Fibroblast of the conjunctiva (primary cell): ENCODE measurements around the gene MAP3K7.

ENCODE experiments used
- DNase-seq: peaks from one replicate; pipeline ENCODE4 v3.0.0-alpha.2; 2010; ENCODE audit warnings: low read depth

Gene MAP3K7

DNA sequence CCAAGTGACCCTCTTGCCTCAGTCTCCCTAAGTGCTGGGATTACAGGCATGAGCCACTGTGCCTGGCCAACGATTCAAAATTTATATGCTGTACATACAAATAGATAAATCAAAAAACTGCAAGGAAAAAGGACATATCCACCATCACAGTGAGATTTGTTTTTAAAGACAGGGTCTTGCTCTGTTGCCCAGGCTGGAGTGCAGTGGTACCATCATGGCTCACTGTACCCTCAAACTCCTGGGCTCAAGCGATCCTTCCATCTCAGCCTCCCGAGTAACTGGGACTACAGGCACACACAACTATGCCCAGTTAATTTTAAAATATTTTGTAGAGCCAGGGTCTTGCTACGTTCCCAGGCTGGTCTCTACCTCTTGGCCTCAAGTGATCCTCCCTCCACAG is 61.5 kb downstream of the MAP3K7 start:
- no peak for DNase-seq

DNA sequence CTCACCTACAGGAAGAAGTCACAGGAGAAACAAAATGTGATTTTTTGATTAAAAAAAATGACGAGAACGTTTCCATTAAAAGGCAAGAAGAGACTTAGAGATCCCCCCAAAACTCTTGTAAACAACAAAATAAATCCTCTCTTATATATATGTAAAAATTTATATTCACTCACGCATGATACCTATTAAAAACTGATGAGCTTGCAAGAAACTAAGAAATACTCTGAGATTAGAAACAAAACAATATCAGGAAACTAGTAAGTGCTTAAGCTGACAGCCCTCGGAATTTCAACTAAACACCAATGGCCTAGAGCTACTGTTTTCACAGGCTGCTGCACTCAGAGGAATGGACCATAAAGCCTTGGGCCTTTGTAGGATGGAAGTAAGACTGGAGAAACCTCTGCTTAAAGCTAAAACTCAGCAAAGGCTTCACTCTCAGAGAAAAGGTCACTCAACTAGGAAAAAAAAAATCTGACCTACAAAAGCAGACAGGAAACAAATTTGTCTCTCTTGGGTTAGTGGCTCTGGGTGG is 63.0 kb downstream of the MAP3K7 start:
- no peak for DNase-seq

DNA sequence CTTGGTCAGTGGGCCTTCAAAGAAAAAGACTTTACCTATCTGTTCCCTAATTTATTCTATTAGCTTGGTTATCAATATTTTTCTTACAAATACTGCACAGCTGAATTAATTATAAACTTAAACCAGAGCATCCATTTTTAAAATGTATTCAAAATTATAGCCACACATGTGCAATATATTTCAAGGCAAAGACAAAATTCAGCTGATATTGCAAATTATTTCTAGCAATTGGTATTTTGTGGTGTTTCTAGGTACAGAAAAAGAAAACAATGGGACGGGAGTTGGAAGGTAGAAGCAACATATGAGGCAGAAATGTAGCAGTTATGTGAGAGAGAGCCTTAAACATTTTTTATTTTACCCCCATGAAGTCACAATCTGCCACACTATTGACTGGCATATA is 64.9 kb downstream of the MAP3K7 start:
- DNase-seq = no peak

DNA sequence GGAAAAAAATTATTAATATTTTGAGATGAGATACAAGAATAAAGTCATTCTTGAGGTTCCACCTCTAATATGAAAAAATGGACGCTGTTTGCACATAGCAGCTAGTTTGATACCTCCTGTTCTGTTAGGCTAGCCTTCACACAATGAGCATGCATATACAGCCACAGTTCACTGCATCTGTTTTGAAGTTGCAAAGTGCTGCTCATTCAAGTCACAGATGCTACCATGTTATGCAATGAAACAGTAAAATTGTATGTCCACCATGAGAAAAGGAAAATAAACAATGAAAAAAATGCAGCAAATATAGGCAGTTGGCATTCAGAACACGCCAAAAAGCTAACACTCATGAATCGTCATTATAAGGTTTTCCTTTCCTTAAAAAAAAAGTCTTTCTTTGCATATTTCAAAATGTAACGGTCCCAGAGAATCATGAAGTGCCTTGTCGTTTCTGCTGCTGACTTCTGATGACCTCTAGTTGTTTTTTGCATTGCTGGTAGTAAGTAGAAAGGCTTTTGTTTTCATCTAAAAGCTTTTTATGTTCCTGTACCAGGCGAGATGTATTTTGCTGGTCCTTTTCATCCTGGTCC is 70.7 kb downstream of the MAP3K7 start:
- no peak for DNase-seq

DNA sequence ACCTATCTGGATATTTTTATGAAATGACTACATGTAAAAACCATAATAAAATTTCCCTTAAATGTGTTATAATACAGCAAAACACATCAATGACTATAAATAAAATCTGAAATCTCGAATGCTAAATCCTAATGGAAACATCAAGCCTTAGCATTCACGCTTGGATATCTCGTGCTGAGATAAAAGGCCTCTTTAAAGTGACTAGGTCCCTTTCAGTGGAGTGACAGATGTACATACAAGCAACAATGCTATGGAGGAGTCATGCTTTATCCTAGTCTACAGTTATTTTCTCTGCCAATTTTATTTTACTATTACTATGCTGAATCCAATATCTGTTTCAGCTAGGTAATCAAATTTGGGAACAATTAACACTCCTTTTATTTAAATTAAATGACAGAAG is 72.4 kb downstream of the MAP3K7 start:
- no peak for DNase-seq

DNA sequence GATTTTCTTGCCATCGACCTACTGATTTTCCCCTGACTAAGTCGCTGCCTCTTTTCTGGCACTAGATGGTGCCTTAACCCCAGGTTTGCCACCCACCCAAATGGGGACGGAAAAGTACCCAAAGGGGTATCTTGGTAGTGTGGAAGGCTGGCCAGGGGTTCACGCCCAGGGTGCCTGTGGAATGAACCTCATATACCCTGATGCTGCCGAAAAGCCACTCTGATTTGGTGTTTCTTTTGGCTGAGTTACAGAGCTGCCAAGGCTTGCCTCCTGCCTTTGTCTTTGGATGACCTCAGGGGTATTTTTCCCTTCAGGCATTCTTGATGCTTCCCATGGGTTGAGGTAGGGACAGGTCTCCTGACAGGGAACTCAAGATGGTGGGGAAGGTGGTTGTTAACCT is 78.1 kb downstream of the MAP3K7 start:
- no peak for DNase-seq

DNA sequence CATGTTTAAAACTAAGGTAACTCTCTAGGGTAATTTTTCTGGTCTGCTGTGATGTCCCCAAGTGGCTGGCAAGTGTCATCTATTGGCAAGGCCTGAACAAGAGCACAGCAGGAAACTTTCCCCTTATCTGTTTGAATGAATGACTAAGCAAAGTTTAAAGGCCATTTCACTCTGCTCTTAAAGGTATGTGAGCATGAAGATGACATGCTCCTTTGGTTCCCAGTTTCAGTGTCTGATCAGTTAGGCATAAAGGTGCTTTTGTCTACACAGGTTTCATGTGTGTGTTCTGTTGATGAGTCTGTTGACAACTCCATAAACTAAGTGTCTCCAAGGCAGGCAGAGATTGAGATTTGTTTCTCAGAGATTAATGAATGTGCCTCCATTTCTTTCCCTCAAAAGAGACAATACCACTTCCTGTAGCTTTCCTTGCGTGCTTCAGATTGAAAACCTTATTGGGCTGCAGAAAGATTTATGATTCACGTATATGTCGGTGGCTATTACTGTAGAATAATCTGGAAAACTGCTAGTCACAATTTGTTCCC is 83.9 kb downstream of the MAP3K7 start:
- no peak for DNase-seq

DNA sequence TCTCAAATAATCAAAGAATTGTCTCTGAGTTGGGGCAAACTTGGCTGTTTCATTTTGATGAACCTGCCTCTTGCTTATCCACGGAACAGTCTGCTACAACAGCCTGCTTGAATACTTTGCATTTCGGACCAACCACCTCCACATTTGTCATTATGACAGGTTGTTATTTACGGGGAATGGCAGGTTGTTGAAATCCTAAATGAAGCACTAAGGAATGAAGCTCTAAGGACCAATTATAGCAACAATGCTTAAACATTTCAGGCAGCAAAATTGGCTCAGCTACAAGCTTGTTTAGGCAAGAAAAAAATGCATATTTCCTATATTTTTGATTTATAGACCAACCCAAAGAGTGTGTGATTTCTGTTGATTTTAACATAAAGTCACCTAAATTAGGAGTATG is 84.5 kb downstream of the MAP3K7 start:
- DNase-seq = no peak

DNA sequence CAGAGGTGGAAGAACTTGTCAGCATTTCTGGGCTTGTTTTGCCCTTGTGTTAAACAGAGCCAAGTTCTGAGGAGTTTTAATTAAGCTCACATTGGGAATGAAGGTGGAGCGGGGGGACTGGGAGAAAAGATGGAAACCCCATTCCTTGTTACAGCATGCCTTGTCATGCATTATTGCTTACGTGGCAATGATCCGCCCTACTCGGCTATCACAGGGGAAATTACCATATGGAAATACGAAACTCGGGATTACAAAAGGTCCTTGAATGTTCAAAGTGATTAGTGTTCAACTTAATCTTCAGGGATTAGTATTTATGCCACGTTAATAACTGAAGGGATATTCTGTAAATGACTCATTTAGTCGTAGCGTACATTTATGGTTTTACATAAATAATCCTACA is 86.4 kb downstream of the MAP3K7 start:
- no peak for DNase-seq

DNA sequence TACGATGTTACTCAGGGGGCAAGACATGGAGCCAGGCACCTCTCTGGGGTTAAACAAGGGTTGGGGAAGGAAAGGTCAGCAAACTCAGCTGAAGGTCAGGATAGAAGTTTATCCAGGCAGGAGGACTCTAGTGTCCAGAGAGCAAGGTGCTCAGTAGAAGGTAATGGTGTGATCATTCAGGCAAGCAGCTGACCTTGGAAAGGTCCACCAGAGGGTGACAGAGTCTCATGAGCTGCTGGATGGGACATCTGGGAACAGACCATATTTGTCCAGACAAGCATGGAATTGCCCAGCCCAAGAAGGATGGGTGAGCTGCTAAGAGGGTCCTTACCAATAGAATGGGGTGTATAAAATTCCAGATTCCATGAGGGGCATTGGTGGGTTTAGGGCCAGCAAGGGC is 89.5 kb downstream of the MAP3K7 start:
- DNase-seq = no peak

DNA sequence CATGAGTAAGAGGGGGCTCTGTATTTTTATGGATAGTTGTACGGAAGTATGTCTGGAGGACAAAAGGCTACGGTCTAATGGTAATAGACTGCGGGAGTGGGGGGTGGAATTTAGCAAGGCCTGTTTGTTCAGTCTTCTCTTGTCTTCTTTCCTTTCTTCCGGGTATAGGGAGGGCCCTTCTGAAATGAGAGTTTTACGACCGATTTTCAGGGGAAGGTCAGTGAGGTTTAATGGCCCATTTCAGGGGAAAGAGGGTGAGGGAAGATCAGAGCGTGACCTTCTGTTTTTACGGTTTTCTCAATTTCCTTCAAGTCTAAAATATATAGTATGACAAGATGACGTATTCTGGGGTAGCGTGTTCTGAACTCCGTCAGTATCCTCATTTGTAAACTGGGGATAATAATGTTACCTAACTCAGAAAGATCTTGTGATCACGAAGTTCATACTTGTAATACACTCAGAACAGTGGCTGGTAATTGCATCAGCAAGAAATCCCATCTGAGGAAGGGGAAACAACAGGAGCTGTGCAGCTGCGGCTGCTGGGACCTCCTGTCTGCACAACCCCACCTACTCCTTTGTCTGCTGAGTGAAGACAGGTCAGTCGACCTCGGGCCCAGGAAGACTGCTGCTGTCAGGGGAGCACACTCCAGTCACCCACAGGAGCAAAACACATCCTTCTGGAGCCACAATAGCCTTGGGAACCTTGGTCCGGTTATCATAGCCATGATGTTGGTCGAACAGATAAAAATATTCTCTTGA is 90.4 kb downstream of the MAP3K7 start:
- DNase-seq = no peak

DNA sequence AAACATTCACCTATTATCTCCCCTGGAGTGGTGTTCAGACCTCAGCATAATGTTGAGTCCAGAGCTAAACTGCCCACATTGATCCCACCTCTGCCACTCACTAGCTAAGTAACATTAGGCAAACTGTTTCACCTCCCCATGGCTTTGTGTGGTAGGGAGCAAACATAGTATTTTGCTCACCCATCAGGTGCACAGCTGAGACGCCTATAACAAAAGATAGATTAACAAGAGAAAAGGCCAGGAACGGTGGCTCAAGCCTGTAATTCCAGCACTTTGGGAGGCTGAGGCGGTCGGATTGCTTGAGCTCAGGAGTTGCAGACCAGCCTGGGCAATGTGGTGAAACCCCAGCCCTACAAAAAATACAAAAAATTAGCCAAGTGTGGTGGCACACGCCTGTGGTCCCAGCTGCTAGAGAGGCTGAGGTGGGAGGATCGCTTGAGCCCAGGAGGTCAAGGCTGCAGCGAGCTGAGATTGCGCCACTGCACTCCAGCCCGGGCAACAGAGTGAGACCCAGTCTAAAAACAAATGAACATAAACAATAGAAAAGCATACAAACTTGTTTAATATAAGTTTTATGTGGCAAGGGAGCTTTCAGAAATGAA is 91.6 kb downstream of the MAP3K7 start:
- DNase-seq = no peak

DNA sequence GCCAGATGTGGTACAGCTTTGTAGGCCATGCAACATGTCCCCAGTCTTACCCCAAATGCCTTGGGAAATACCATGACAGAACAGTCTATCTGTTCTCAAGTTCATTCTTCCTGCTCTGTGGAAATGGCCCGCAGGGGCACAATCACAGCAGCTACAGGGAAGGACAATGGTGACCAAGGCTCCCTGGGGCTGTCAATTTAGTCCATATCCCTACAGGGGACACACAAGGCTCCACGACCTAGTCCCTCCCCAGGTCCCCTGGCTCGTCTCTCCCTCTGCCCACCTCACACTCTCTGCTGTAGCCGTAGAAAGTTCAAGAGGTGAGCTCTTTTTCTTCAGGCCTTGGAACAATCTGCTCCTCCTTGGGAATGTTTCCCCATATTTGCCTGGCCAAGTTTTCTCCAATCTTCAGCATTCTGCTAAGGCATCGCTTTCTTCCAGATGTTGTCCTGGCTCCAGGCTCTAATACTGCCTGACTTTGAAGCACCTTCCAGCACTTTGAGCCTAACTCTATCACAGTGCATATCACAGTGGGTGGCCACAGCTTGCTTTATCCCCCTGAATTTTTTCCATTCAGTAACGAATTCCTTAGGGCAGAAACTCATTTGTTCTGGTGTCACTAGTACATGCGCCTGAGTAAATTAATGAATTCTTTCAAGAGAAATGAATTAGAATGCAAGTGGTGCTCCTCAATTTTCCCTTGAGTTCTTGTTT is 92.6 kb downstream of the MAP3K7 start:
- no peak for DNase-seq

DNA sequence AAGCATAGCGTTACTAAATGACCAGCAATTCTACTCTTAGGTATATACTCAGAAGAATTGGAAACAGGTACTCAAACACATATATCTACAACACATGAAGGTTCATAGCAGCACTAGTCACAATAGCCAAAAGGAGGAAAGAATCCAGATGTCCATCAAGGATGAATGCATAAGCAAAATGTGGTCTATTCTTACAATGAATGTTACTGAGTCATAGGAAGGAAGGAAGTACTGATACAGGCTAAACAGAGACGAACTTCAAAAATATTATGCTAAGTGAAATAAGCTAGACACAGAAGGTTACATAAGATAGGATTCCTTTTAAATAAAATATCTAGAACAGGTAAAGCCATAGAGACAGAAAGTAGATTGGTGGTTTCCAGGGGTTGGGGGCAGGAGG is 93.5 kb downstream of the MAP3K7 start:
- no peak for DNase-seq

DNA sequence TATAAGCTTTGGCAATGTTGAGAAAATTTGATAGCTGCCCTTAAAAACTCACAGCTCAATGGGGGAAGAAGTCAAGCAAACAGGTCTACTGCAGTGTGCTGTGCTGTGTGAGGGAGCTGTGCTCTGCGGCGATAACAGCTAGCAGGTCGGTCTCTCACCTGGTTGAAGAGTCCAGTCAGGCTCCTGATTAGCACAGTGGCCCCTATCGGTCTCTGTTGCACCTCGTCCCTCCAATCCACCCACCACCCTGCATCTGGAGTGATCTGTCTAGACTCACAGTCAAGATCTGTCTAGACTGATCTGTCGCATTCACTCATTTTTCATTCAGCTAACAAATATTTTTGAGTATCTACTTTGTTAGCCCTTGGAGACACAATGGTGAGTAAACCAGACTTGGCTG is 94.1 kb downstream of the MAP3K7 start:
- DNase-seq = no peak

DNA sequence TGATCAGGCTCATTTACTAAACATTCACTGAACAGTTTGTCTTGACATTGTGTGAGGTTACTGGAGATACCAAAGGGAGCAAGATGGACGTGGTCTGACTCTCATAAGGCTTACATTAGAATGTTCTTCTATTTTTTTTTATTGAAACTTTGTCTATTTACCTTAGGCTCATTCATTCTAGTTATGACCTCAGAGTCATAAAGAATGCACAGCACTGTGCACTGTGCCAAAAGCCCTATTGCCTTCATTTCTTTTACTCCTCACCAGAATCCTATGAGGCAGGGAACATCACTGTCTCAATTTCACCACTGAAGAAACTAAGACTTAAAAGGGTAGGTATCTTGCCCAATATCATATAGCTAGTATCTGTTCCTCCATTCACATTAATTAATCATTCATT is 94.5 kb downstream of the MAP3K7 start:
- DNase-seq = no peak

DNA sequence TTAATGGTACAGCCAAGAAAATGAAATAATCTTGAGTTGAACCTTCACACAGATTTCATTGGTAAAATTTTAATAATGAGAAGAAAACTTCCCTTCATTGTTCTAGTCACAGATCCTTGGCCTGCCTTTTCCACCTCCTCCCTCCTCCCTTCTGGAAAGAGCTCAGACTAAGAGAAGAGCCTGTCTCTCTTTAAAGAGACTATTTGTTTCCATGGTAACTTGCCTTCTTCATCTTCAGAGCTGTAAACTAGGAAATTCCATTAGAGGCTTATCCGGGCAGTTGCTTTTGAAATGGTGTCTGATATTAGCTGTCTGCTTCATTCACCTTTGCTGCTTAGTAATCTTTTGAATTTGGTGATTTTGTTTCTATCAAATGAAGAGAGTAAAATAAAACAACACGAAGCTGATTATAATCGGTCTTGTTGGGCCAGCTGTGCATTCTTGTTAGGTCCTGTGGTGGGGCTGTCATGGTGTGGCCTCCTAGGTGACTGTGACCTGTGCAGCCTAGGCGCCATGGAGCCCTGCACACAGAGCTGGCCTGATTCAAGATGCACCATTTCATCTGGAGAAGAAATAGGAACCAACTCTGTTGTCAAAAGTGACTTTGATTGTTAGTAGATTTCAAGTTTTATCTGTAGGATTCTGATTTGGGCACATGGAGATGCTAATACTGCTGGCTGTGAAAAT is 96.7 kb downstream of the MAP3K7 start:
- DNase-seq = no peak

DNA sequence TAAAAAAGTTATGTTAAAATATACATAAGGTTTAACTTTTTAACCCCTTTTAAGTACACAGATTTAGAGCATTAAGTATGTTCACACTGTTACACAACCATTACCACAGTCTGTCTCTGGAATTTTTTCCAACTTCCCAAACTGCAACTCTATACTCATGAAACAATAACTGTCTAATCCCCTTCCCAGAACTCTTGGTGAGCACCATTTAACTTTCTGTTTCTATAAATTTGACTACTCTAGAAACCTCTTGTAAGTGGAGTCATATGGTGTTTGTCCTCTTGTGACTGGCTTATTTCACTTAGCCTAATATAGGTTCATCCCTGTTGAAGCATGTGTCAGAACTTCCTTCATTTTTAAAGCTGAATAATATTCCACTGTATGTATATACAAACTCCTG is 98.1 kb downstream of the MAP3K7 start:
- no peak for DNase-seq

DNA sequence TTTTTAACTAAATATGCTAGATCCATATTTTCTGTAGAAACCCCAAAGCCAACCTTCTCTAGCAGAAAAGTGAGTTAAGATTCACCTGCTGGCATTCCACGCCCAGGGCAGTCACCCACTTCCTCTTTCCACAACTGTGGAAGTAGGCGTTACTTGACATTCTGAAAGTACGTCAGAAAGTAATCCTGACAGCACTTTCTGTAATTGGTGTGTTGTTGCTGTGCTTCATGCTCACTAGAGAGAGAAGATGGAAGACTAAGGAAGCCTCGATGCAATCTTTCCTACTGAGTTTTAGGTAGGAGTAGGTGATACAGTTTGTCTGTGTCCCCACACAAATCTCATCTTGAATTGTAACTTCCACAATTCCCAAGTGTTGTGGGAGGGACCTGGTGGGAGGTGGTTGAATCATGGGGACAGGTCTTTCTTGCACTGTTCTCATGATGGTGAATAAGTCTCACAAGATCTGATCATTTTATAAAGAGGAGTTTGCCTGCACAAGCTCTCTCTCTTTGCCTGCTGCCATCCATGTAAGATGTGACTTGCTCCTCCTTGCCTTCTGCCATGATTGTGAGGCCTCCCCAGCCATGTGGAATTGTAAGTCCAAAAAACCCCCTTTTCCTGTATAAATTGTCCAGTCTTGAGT is 101.1 kb downstream of the MAP3K7 start:
- no peak for DNase-seq

DNA sequence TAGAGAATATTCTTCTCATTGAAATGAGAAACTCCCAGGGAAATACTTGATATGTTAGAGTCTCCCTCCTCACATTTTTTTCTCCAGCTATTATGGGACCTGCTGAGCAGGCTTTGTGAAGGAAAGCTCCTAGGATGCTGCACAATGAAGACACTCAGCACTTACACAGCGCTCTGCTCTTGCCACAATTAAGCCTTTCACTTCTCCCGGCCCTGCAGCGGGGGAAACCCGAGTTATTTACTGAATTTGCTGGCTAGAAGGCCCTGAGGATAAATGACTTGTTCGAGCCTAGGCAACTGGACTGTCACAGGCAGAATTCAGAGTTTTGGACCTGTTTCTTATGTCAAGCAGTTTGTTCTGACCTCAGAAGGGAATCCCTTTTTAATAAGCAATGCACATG is 102.0 kb downstream of the MAP3K7 start:
- no peak for DNase-seq

DNA sequence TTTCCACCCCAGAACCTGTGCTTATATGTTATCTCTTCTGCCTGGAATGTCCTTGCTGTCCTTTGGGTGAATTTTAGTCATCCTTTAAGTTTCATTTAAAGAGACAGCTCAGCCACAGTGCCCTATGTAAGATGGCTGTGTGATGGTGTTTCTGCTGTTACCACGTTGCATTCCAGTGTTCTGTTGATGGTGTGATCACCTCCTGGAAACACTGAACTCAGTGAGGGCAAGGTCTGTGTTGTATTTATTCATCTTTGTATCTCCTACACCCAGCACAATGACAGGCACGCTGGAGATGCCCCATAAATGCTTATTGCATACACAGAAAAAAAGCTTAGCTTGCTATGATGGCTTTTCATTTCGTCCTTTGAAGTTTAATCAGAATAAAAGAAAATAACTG is 102.5 kb downstream of the MAP3K7 start:
- no peak for DNase-seq
